MM.1S (cell line): Measurements from ENCODE around the gene GAREM2.

Source experiments
- DNase-seq: peaks from one replicate; pipeline ENCODE4 v3.0.0-alpha.2; 2015
- H2AFZ ChIP-seq: fragments of 300-600 bp; sonication (generic); 2 replicates; pipeline ENCODE4 v1.6.0; 2016; ENCODE audit warnings: antibody characterized with exemption, low read length
- H3F3A ChIP-seq: fragments of 300-600 bp; sonication (generic); 2 replicates; pipeline ENCODE4 v1.6.1; 2016; ENCODE audit warnings: mild to moderate bottlenecking, antibody characterized with exemption, low read length, moderate library complexity, mixed read lengths; ENCODE audit not compliant: insufficient read depth
- H3K27ac ChIP-seq: fragments of 300-600 bp; sonication (generic); 2 replicates; pipeline ENCODE4 v1.5.1; 2016; ENCODE audit warnings: mild to moderate bottlenecking, low read length
- H3K27me3 ChIP-seq: fragments of 300-600 bp; sonication (generic); replicated peaks from 2 replicates; pipeline ENCODE4 v1.6.0; 2016; ENCODE audit warnings: low read length; ENCODE audit not compliant: insufficient read depth
- H3K36me3 ChIP-seq: fragments of 300-600 bp; sonication (generic); replicated peaks from 2 replicates; pipeline ENCODE4 v1.6.1; 2016; ENCODE audit warnings: mild to moderate bottlenecking, low read length, mixed read lengths; ENCODE audit not compliant: insufficient read depth
- H3K4me1 ChIP-seq: fragments of 300-600 bp; sonication (generic); 2 replicates; pipeline ENCODE4 v1.6.1; 2016; ENCODE audit warnings: low read length, mixed read lengths
- H3K4me2 ChIP-seq: fragments of 300-600 bp; sonication (generic); 2 replicates; pipeline ENCODE4 v1.6.0; 2016; ENCODE audit warnings: low read depth, low read length
- H3K4me3 ChIP-seq: fragments of 300-600 bp; sonication (generic); 2 replicates; pipeline ENCODE4 v1.5.1; 2016; ENCODE audit warnings: low read length, mixed read lengths
- H3K79me2 ChIP-seq: fragments of 300-600 bp; sonication (generic); 2 replicates; pipeline ENCODE4 v1.6.1; 2016; ENCODE audit warnings: mixed run types, low read length, mixed read lengths
- H3K9ac ChIP-seq: fragments of 300-600 bp; sonication (generic); 2 replicates; pipeline ENCODE4 v1.6.1; 2016; ENCODE audit warnings: low read length, mixed read lengths
- H3K9me2 ChIP-seq: fragments of 300-600 bp; sonication (generic); replicated peaks from 2 replicates; pipeline ENCODE4 v1.6.1; 2016; ENCODE audit warnings: mild to moderate bottlenecking, low read length, mixed read lengths; ENCODE audit not compliant: insufficient read depth
- H3K9me3 ChIP-seq: fragments of 300-600 bp; sonication (generic); replicated peaks from 2 replicates; pipeline ENCODE4 v1.6.1; 2016; ENCODE audit warnings: mild to moderate bottlenecking, low read length, mixed read lengths; ENCODE audit not compliant: insufficient read depth
- H4K20me1 ChIP-seq: fragments of 300-600 bp; sonication (generic); 2 replicates; pipeline ENCODE4 v1.6.1; 2016; ENCODE audit warnings: mild to moderate bottlenecking, low read length, moderate library complexity, mixed read lengths; ENCODE audit not compliant: insufficient read depth
- EZH2 ChIP-seq: fragments of 300-600 bp; sonication (generic); optimal IDR thresholded peaks from 2 replicates; pipeline ENCODE3; 2017; ENCODE audit warnings: low read depth, mild to moderate bottlenecking, antibody characterized with exemption, low read length, mixed read lengths
- EZH2phosphoT487 ChIP-seq: fragments of 300-600 bp; sonication (generic); IDR thresholded peaks from 2 replicates; pipeline ENCODE4 v1.6.1; 2018; ENCODE audit warnings: antibody characterized with exemption, low read length
- TF ChIP-seq, protein P1 (sequence below): fragments of 300-600 bp; sonication (generic); IDR thresholded peaks from 2 replicates; pipeline ENCODE4 v1.5.1; 2016; ENCODE audit warnings: antibody characterized with exemption, low read length, mixed read lengths

The GAREM2 gene

DNA sequence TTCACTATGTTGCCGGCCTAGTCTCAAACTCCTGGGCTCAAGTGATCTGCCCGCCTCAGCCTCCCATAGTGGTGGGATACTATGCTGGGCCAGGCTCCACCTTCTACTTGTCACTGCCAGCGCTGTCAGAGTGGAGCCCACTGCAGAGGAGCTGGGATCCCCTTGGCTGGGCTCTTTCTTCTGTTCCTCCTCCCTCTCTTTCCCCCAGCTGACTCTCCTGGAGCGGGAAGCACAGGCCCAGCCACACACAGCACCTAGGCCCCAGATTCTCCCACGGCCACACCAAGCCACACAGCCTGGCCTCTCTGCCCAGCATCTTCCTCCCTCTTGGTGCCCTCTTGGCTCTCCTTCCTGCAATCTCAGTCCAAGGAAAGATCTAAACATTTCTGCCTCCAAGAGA, 3.7 kb upstream of the GAREM2 start:
- H3K4me1 ChIP-seq = no peaks in the 10 kb centered on the region
- DNase-seq = no peak
- H4K20me1 ChIP-seq = no peaks in the 10 kb centered on the region
- H3K79me2 ChIP-seq = no peaks in the 10 kb centered on the region
- no peaks in the 10 kb centered on the region for H3K9me2 ChIP-seq
- TF ChIP-seq EZH2phosphoT487 (no peak), EZH2 (no peak)
- TF ChIP-seq, protein P1, sequence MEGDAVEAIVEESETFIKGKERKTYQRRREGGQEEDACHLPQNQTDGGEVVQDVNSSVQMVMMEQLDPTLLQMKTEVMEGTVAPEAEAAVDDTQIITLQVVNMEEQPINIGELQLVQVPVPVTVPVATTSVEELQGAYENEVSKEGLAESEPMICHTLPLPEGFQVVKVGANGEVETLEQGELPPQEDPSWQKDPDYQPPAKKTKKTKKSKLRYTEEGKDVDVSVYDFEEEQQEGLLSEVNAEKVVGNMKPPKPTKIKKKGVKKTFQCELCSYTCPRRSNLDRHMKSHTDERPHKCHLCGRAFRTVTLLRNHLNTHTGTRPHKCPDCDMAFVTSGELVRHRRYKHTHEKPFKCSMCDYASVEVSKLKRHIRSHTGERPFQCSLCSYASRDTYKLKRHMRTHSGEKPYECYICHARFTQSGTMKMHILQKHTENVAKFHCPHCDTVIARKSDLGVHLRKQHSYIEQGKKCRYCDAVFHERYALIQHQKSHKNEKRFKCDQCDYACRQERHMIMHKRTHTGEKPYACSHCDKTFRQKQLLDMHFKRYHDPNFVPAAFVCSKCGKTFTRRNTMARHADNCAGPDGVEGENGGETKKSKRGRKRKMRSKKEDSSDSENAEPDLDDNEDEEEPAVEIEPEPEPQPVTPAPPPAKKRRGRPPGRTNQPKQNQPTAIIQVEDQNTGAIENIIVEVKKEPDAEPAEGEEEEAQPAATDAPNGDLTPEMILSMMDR = no peak
- H3K4me3 ChIP-seq = no peak overlapping the region
- H3K9ac ChIP-seq = no peak overlapping the region
- no peaks in the 10 kb centered on the region for H3F3A ChIP-seq
- H3K9me3 ChIP-seq = no peaks in the 10 kb centered on the region
- no peaks in the 10 kb centered on the region for H3K36me3 ChIP-seq
- H3K27ac ChIP-seq = no peak overlapping the region
- peaks cover 12% of the 10 kb centered on the region for H3K27me3 ChIP-seq
- no peak overlapping the region for H2AFZ ChIP-seq
- no peak overlapping the region for H3K4me2 ChIP-seq

DNA sequence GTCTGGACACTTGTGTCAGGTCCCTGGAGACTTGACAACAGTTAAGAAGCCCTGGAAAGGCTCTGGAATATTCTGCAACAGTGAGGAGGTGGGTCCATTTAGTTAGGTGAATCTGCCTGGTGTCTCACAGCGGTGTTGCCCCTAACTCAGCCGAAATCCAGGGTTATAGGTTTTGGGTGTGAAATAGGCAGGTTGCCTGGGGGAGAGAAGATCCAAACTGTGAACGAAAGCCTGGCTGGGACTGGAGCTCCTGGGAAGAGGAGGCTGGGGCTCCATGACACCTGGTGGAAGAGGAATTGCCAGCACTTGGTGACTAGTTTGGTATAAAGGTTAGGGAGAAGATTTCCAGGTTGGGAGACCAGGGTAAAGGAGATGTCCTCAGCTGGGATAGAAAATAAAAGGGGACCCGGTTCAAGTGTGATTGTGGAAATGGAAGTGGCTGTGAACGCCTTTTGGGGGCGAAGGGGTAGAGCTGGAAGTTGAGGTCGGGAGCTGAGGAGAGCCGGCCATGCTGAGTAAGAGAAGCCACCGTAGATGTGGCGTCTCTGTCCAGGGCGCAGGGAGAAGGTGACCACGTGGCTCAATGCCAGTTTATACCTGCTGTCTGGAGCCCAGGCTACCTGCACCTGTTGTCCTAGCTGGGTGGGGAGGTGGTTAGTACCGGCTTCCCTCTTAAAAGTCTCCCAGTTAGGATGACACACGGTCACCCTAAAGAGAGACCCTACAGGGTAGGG, 3.0 kb upstream of the GAREM2 start:
- no peaks in the 10 kb centered on the region for H3K9me2 ChIP-seq
- TF ChIP-seq EZH2phosphoT487 (no peak), EZH2 (no peak)
- TF ChIP-seq, protein P1 = no peak
- no peak overlapping the region for H3K4me2 ChIP-seq
- H3K4me1 ChIP-seq = no peaks in the 10 kb centered on the region
- no peaks in the 10 kb centered on the region for H3K9me3 ChIP-seq
- no peaks in the 10 kb centered on the region for H3K36me3 ChIP-seq
- H3K9ac ChIP-seq = no peak overlapping the region
- H3K27ac ChIP-seq = no peak overlapping the region
- H3F3A ChIP-seq = no peaks in the 10 kb centered on the region
- no peak overlapping the region for H2AFZ ChIP-seq
- DNase-seq = no peak
- H3K79me2 ChIP-seq = no peaks in the 10 kb centered on the region
- H3K4me3 ChIP-seq = no peak overlapping the region
- H3K27me3 ChIP-seq = peaks cover 17% of the 10 kb centered on the region
- H4K20me1 ChIP-seq = no peaks in the 10 kb centered on the region

DNA sequence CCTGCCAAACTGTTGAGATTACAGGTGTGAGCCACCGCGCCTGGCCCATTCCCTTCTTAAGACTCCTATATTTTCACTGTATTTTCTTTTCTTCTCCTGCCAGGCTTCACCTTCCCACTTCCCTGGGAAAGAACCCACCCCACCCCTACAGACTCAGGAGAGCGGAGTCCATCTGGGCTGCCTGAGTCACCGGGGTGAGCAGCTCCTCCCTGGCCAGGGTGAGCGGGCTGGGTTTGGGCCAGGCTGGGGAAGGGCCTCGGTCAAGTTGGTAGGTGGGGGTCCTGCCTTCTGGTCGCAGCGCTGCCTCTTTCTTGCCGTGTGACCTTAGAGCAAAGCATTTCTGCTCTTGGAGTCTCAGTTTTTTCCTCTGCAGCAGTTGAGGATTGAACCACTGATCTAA, 2.1 kb upstream of the GAREM2 start:
- H2AFZ ChIP-seq = no peak overlapping the region
- H3K27ac ChIP-seq = no peak overlapping the region
- H4K20me1 ChIP-seq = no peaks in the 10 kb centered on the region
- no peaks in the 10 kb centered on the region for H3K9me3 ChIP-seq
- peaks cover 17% of the 10 kb centered on the region for H3K27me3 ChIP-seq
- no peaks in the 10 kb centered on the region for H3K4me1 ChIP-seq
- H3K4me2 ChIP-seq = no peak overlapping the region
- no peaks in the 10 kb centered on the region for H3F3A ChIP-seq
- no peaks in the 10 kb centered on the region for H3K79me2 ChIP-seq
- no peak overlapping the region for H3K9ac ChIP-seq
- no peaks in the 10 kb centered on the region for H3K9me2 ChIP-seq
- no peak for TF ChIP-seq EZH2phosphoT487
- no peak for TF ChIP-seq EZH2
- TF ChIP-seq, protein P1 = no peak
- no peak overlapping the region for H3K4me3 ChIP-seq
- H3K36me3 ChIP-seq = no peaks in the 10 kb centered on the region
- DNase-seq = no peak
